HG03175 (cell line): Measurements from ENCODE around the gene ATAD1.

Experiments
- ATAC-seq: cut with Tn5 transposase; IDR thresholded peaks from one replicate; pipeline ENCODE4 v1.9.1; 2021; ENCODE audit warnings: mild to moderate bottlenecking, moderate library complexity; ENCODE audit not compliant: unreplicated experiment

Gene ATAD1

GRCh38 chr10:87720665-87721064 lies 97.4 kb downstream of the ATAD1 start:
- no peak for ATAC-seq

DNA sequence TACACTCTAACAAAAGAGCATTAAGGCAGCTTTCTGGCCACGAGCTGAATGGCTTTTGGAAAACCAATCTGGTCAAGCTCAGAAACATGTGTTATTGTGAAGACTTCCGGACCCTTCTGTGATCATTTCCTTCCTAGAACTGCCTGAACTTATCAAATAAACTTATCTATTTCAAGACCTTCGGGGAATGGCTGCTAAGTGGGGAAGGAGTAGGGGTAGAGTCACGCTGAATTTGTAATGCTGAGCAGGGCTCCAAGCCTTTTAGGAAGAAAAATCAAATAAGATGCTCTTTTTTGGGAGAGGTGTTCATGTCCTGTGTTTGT lies 101.7 kb downstream of the ATAD1 start:
- ATAC-seq, result no peak

DNA sequence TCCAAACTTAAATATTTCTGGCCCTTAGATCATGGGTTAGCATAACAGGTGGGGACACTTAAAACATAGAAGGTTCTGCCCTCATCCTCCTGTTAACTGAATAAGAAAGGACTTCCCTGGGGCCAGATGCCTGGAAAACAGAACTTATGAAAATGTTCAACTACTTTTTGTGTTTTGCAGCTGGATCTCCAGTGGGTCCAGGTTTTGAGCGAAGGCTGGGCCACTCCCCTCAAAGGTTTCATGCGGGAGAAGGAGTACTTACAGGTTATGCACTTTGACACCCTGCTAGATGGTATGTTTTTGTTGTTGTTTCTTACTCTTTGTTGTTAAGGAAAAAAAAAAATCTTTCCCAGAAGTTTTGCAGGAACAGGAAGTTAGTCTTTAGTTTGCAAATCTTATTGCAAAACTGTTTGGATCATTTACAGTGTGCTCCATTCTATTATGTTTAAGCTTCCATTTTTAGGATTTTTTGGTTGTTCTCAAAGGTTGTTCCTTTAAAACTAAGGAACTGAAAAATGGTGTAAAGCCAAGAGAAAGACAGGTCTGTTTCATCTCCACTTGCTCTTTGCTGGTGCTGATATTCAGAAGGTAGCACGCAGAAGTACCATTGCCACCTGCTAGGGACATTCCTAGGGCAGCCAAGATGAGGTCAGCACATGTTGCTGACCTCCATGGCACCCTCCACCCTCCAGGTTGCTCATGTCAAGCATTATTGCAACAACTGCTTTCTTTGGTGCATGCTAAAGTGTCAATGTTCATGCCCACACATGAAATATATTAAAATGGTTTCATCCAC lies 102.3 kb downstream of the ATAD1 start:
- no peak for ATAC-seq

GRCh38 chr10:87713707-87714106 lies 104.3 kb downstream of the ATAD1 start:
- ATAC-seq, result no peak

DNA sequence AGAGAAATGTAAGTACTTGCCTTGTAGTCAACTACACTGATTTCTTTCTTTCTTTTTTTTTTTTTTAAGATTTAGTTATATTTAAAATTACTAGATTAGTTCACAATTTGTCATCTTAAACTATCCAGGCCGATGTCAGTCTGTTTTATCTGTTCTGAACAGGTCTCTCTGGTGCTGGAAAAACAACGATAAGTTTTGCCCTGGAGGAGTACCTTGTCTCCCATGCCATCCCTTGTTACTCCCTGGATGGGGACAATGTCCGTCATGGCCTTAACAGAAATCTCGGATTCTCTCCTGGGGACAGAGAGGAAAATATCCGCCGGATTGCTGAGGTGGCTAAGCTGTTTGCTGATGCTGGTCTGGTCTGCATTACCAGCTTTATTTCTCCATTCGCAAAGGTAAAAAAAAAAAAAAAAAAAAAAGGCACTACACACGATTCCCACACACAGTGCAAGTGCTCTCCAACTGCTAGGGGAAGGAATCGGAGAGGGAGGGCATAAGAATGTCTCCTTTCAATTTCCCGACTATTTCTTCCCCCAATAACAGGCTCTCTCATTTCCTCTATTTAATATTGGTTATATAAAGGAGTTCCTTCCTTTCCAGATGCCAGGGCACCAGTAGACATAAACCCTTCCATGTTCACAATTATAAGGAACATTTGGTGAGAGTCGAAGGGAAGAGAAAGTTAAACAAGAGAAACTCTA lies 105.0 kb downstream of the ATAD1 start:
- no peak for ATAC-seq

GRCh38 chr10:87707254-87707653 lies 110.8 kb downstream of the ATAD1 start:
- no peak for ATAC-seq

GRCh38 chr10:87706731-87707130 lies 111.3 kb downstream of the ATAD1 start:
- no peak for ATAC-seq

GRCh38 chr10:87705339-87705738 lies 112.7 kb downstream of the ATAD1 start:
- no peak for ATAC-seq

GRCh38 chr10:87703771-87704170 lies 114.3 kb downstream of the ATAD1 start:
- no peak for ATAC-seq

GRCh38 chr10:87702973-87703294 lies 115.1 kb downstream of the ATAD1 start:
- no peak for ATAC-seq

- ATAC-seq, result no peak
Observed at GRCh38 chr10:87702260-87702972, 115.6 kb downstream of the ATAD1 start.
